Neural crest cell (in vitro differentiated cells): ENCODE measurements around the gene MTFP1. TPM values are rescaled to one million over a fixed set of nuclear protein-coding genes. Genes with fewer than 3 reads are reported as not detected.

Source experiments
- DNase-seq: peaks from one replicate; pipeline ENCODE4 v3.0.0; 2021; ENCODE audit warnings: low read depth, mixed read lengths, low spot score
- H3K27ac Mint-ChIP-seq: one replicate; pipeline ENCODE4 v1.8.0; 2021; ENCODE audit warnings: mild to moderate bottlenecking, mixed read lengths; ENCODE audit not compliant: unreplicated experiment
- H3K27me3 Mint-ChIP-seq: 2 replicates; pipeline ENCODE4 v1.8.0; 2021; ENCODE audit warnings: low read depth, mild to moderate bottlenecking, mixed read lengths
- H3K36me3 Mint-ChIP-seq: 2 replicates; pipeline ENCODE4 v1.8.0; 2021; ENCODE audit warnings: low read depth, mild to moderate bottlenecking, mixed read lengths
- H3K4me1 Mint-ChIP-seq: 2 replicates; pipeline ENCODE4 v1.8.0; 2021; ENCODE audit warnings: mixed read lengths
- H3K4me3 Mint-ChIP-seq: one replicate; pipeline ENCODE4 v1.8.0; 2021; ENCODE audit warnings: mild to moderate bottlenecking, mixed read lengths
- H3K9me3 Mint-ChIP-seq: 2 replicates; pipeline ENCODE4 v1.8.0; 2021; ENCODE audit warnings: mixed read lengths
- CTCF ChIP-seq: fragments of 200-600 bp; sonication (generic); conservative IDR thresholded peaks from 2 replicates; pipeline ENCODE4 v1.5.0; 2021; ENCODE audit warnings: antibody characterized with exemption, mild to moderate bottlenecking
- total RNA-seq: library from RNA; stranded (reverse); gene quantifications from 2 replicates; pipeline ENCODE4 v1.2.1, GENCODE V29; 2021

The MTFP1 gene
- total RNA-seq, 1 donor from 2014 or later, result 37.4 TPM

GRCh38 chr22:30385942-30386341, 39.6 kb upstream of the MTFP1 start:
- no peaks in the 10 kb centered on the region for H3K27me3 Mint-ChIP-seq
- H3K27ac Mint-ChIP-seq, result no peak overlapping the region
- DNase-seq, result no peak
- H3K9me3 Mint-ChIP-seq, result no peaks in the 10 kb centered on the region
- peaks cover 16% of the 10 kb centered on the region for H3K4me1 Mint-ChIP-seq
- TF ChIP-seq CTCF, result no peak
- no peaks in the 10 kb centered on the region for H3K36me3 Mint-ChIP-seq
- H3K4me3 Mint-ChIP-seq, result peak overlapping the region; percentile 85

GRCh38 chr22:30386608-30386959, 39.0 kb upstream of the MTFP1 start:
- peak overlapping the region; percentile 81 for H3K27ac Mint-ChIP-seq
- no peak for TF ChIP-seq CTCF
- no peaks in the 10 kb centered on the region for H3K9me3 Mint-ChIP-seq
- H3K4me1 Mint-ChIP-seq, result peaks cover 23% of the 10 kb centered on the region
- peak overlapping the region; percentile 85 for H3K4me3 Mint-ChIP-seq
- H3K36me3 Mint-ChIP-seq, result no peaks in the 10 kb centered on the region
- H3K27me3 Mint-ChIP-seq, result no peaks in the 10 kb centered on the region
- no peak for DNase-seq

DNA sequence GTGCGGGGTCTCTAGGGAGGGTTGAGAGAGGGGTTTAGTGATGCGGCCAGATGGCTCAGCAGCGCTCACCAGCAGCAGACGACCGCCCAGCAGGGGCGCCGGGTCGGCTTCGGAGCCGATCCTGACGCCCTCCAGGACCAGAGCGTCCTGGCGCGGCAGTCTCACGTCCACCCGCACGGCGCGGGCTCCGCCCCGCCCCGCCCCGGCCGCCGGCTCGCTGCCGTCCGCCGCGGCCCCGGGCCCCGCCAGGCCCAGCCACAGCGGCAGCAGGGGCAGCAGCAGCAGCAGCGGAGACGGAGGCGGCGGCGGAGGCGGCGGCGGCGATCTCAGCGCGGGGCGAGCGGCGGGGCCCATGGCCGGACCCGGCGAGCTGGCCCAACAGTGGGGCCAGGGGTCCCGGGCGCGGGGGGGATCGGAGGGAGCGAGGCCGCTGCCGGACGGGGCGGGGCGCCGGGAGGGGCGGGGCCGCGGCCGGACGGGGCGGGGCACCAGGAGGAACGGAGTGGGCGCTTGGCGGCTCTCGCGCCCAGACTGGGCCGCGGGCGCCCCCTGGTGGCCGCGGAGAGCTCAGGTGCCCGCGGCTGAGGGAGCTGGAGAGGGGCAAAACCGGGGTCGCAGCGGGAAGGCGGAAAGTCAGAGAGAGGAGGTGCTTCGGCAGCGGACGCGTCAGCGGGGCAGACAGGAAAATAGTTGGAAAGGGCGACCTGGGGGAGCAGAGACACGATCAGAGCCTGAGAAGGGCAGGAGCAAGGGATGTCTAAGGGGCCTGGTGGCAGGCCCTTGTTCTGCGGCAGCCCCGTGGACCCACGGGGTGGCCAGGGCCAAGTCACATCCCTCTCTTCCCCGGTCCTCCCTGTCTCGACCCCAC, 38.4 kb upstream of the MTFP1 start, which contains the start of gene RNF215:
TSS of gene RNF215 (minus strand) at position 452 of the 868 bp plus-strand sequence. CDS start at position 354, 98 bp downstream.
- Mint-ChIP-seq H3K27ac (peak within 1 kb of the TSS; percentile 81), H3K36me3 (no peaks in the 10 kb centered on the region), H3K27me3 (no peaks in the 10 kb centered on the region), H3K9me3 (no peaks in the 10 kb centered on the region), H3K4me3 (peak within 1 kb of the TSS; percentile 85), H3K4me1 (peaks cover 29% of the 10 kb centered on the region)
- peak; percentile 87 for DNase-seq
- peak; percentile 97 for TF ChIP-seq CTCF

- Mint-ChIP-seq H3K4me3 (peak overlapping the region; percentile 76), H3K9me3 (no peaks in the 10 kb centered on the region), H3K4me1 (peaks cover 48% of the 10 kb centered on the region), H3K36me3 (no peaks in the 10 kb centered on the region), H3K27me3 (peaks cover 6% of the 10 kb centered on the region), H3K27ac (peak overlapping the region; percentile 89)
- peak; percentile 41 for DNase-seq
- TF ChIP-seq CTCF, result peak; percentile 74
These were observed 34.4 kb upstream of the MTFP1 start for GRCh38 chr22:30390974-30391691.

DNA sequence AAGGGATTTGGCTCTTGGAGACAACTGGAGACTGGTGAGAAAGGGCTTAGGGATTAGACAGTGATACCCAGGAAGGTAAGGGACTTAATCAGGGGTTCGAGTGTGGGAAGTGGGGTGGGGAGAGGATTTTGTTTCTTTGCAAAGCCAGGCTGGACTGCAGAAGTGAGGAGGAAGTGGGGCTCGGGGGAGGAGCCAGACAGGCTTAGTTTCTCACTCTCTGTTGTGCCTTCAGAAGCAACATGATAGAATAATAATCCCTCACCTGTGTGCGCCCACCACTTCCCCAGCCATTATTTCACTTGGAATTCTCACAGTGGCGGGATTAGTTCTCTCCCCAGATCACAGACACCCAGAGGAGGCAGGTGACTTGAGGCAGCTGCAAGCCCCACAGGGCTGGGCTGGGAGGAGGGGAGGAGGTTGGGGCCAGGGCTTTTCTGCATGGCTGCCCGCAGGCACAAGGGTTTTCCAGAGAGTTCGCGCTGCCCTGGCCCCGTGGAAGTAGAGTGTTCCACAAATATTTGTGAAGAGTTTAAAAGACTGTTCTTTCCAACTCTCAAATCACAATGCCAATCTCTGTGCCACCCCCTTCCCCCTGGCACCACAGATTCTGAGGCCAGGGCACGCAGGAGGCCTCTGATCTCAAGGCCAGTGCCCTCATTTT, 32.8 kb upstream of the MTFP1 start:
- TF ChIP-seq CTCF, result no peak
- peaks cover 19% of the 10 kb centered on the region for H3K27me3 Mint-ChIP-seq
- no peak for DNase-seq

More for the DNA sequence above, 32.8 kb upstream of the MTFP1 start:
- peaks cover 48% of the 10 kb centered on the region for H3K4me1 Mint-ChIP-seq
- H3K27ac Mint-ChIP-seq, result no peak overlapping the region
- no peaks in the 10 kb centered on the region for H3K9me3 Mint-ChIP-seq
- no peaks in the 10 kb centered on the region for H3K36me3 Mint-ChIP-seq
- H3K4me3 Mint-ChIP-seq, result no peak overlapping the region
